T-helper 9 cell (primary cell): ENCODE results near the gene PTRHD1.

ENCODE experiments used
- DNase-seq: peaks from one replicate; pipeline ENCODE4 v3.0.0-alpha.2; 2020

The PTRHD1 gene

GRCh38 chr2:24828238-24828996 lies 35.2 kb upstream of the PTRHD1 start:
- DNase-seq = no peak

GRCh38 chr2:24827321-24828237 lies 34.4 kb upstream of the PTRHD1 start:
- DNase-seq = peak; percentile 48

GRCh38 chr2:24826773-24827145 lies 33.6 kb upstream of the PTRHD1 start:
- DNase-seq = no peak

GRCh38 chr2:24825883-24826772 lies 32.9 kb upstream of the PTRHD1 start:
- no peak for DNase-seq

- no peak for DNase-seq
Observed at GRCh38 chr2:24824966-24825882, 32.0 kb upstream of the PTRHD1 start.

- no peak for DNase-seq
Observed at GRCh38 chr2:24824071-24824588, 30.9 kb upstream of the PTRHD1 start.

- DNase-seq = no peak
Observed at GRCh38 chr2:24822049-24822706, 29.0 kb upstream of the PTRHD1 start.

GRCh38 chr2:24821433-24821891 lies 28.3 kb upstream of the PTRHD1 start:
- DNase-seq = no peak

- DNase-seq = no peak
Observed at GRCh38 chr2:24820598-24821432, 27.6 kb upstream of the PTRHD1 start.

GRCh38 chr2:24820175-24820513 lies 27.0 kb upstream of the PTRHD1 start:
- DNase-seq = no peak

- DNase-seq = no peak
Observed at GRCh38 chr2:24819442-24820174, 26.4 kb upstream of the PTRHD1 start.

GRCh38 chr2:24818721-24819167 lies 25.6 kb upstream of the PTRHD1 start:
- DNase-seq = no peak

GRCh38 chr2:24816884-24817283 lies 23.7 kb upstream of the PTRHD1 start:
- DNase-seq = no peak

- no peak for DNase-seq
Observed at GRCh38 chr2:24816404-24816803, 23.2 kb upstream of the PTRHD1 start.

- no peak for DNase-seq
Observed at GRCh38 chr2:24815171-24815570, 22.0 kb upstream of the PTRHD1 start.

- no peak for DNase-seq
Observed at GRCh38 chr2:24814516-24814915, 21.3 kb upstream of the PTRHD1 start.

- DNase-seq = no peak
Observed at GRCh38 chr2:24813691-24814137, 20.5 kb upstream of the PTRHD1 start.

GRCh38 chr2:24809316-24810007 lies 16.3 kb upstream of the PTRHD1 start:
- no peak for DNase-seq

- no peak for DNase-seq
Observed at GRCh38 chr2:24806661-24807036, 13.5 kb upstream of the PTRHD1 start.
